H9 (cell line): ENCODE results near the gene SHISA8. TPM values are rescaled to one million over a fixed set of nuclear protein-coding genes. Genes with fewer than 3 reads are reported as not detected.

ENCODE experiments used
- DNase-seq: peaks from one replicate; pipeline ENCODE4 v3.0.0-alpha.2; 2017
- H2AFZ ChIP-seq: one replicate; pipeline ENCODE4 v1.6.1; 2013; ENCODE audit warnings: mild to moderate bottlenecking, low read length, control low read depth, moderate library complexity
- H2AK5ac ChIP-seq: 2 replicates; pipeline ENCODE4 v1.6.1; 2013; ENCODE audit warnings: low read length, control low read depth, mixed read lengths; ENCODE audit not compliant: insufficient read length
- H2BK120ac ChIP-seq: one replicate; pipeline ENCODE4 v1.6.1; 2013; ENCODE audit warnings: low read depth, mild to moderate bottlenecking, low read length, control low read depth, inconsistent platforms; ENCODE audit not compliant: poor library complexity, severe bottlenecking
- H2BK12ac ChIP-seq: 2 replicates; pipeline ENCODE4 v1.6.1; 2013; ENCODE audit warnings: low read length, control low read depth, mixed read lengths, low read depth; ENCODE audit not compliant: insufficient read length
- H2BK15ac ChIP-seq: 2 replicates; pipeline ENCODE4 v1.6.1; 2013; ENCODE audit warnings: low read depth, low read length, control low read depth
- H2BK20ac ChIP-seq: one replicate; pipeline ENCODE4 v1.6.1; 2013; ENCODE audit warnings: low read depth, mild to moderate bottlenecking, low read length, control low read depth, inconsistent platforms; ENCODE audit not compliant: poor library complexity, severe bottlenecking
- H2BK5ac ChIP-seq: 2 replicates; pipeline ENCODE4 v1.6.1; 2013; ENCODE audit warnings: low read length, control low read depth, mixed read lengths; ENCODE audit not compliant: insufficient read length
- H3K14ac ChIP-seq: 2 replicates; pipeline ENCODE4 v1.6.1; 2013; ENCODE audit warnings: low read length, control low read depth; ENCODE audit not compliant: insufficient read depth
- H3K18ac ChIP-seq: 2 replicates; pipeline ENCODE4 v1.6.1; 2013; ENCODE audit warnings: low read depth, mild to moderate bottlenecking, mixed read lengths, low read length, control low read depth; ENCODE audit not compliant: insufficient read length
- H3K23ac ChIP-seq: 2 replicates; pipeline ENCODE4 v1.6.1; 2013; ENCODE audit warnings: low read length, control low read depth, mixed read lengths, low read depth; ENCODE audit not compliant: insufficient read length
- H3K23me2 ChIP-seq: 2 replicates; pipeline ENCODE4 v1.6.1; 2013; ENCODE audit warnings: low read depth, mild to moderate bottlenecking, mixed read lengths, low read length, control low read depth; ENCODE audit not compliant: insufficient read length, poor library complexity, severe bottlenecking
- H3K27ac ChIP-seq: 2 replicates; pipeline ENCODE4 v1.5.1; 2013; ENCODE audit warnings: low read length, control low read depth, mixed read lengths, low read depth; ENCODE audit not compliant: insufficient read length
- H3K27me3 ChIP-seq: 2 replicates; pipeline ENCODE4 v1.6.1; 2013; ENCODE audit warnings: low read length, control low read depth, inconsistent platforms; ENCODE audit not compliant: insufficient read depth
- H3K4ac ChIP-seq: 2 replicates; pipeline ENCODE4 v1.6.1; 2013; ENCODE audit warnings: low read depth, mild to moderate bottlenecking, control low read depth, inconsistent platforms, low read length, moderate library complexity
- H3K4me1 ChIP-seq: 2 replicates; pipeline ENCODE4 v1.6.1; 2013; ENCODE audit warnings: low read length, control low read depth, inconsistent platforms; ENCODE audit not compliant: insufficient read depth
- H3K4me2 ChIP-seq: 2 replicates; pipeline ENCODE4 v1.6.1; 2013; ENCODE audit warnings: low read length, control low read depth, mixed read lengths; ENCODE audit not compliant: insufficient read length, insufficient read depth
- H3K56ac ChIP-seq: 2 replicates; pipeline ENCODE4 v1.6.1; 2013; ENCODE audit warnings: low read depth, mild to moderate bottlenecking, mixed read lengths, low read length, control low read depth; ENCODE audit not compliant: insufficient read length
- H3K79me1 ChIP-seq: 2 replicates; pipeline ENCODE4 v1.6.1; 2013; ENCODE audit warnings: low read depth, mild to moderate bottlenecking, moderate library complexity, low read length, control low read depth, inconsistent platforms; ENCODE audit not compliant: insufficient read depth, poor library complexity, severe bottlenecking
- H3K79me2 ChIP-seq: 2 replicates; pipeline ENCODE4 v1.6.1; 2013; ENCODE audit warnings: low read length, control low read depth, inconsistent platforms; ENCODE audit not compliant: insufficient read depth
- H3K9ac ChIP-seq: 2 replicates; pipeline ENCODE4 v1.6.1; 2013; ENCODE audit warnings: low read length, control low read depth, mixed read lengths; ENCODE audit not compliant: insufficient read length; ENCODE audit errors: extremely low read depth
- H3K9me3 ChIP-seq: one replicate; pipeline ENCODE4 v1.6.1; 2013; ENCODE audit warnings: low read depth, low read length, inconsistent platforms; ENCODE audit not compliant: control insufficient read depth
- H3T11ph ChIP-seq: one replicate; pipeline ENCODE4 v1.6.1; 2013; ENCODE audit warnings: mild to moderate bottlenecking, low read length, control low read depth, inconsistent platforms
- H4K20me1 ChIP-seq: one replicate; pipeline ENCODE4 v1.6.1; 2013; ENCODE audit not compliant: control insufficient read depth, insufficient read length, insufficient read depth
- H4K5ac ChIP-seq: 2 replicates; pipeline ENCODE4 v1.6.1; 2013; ENCODE audit warnings: low read depth, mild to moderate bottlenecking, mixed read lengths, low read length, control low read depth; ENCODE audit not compliant: insufficient read length
- H4K8ac ChIP-seq: replicated peaks from 2 replicates; pipeline ENCODE4 v1.6.1; 2013; ENCODE audit warnings: low read length, control low read depth, mixed read lengths, low read depth; ENCODE audit not compliant: insufficient read length
- H4K91ac ChIP-seq: 2 replicates; pipeline ENCODE4 v1.6.1; 2013; ENCODE audit warnings: low read depth, mild to moderate bottlenecking, moderate library complexity, mixed read lengths, low read length, control low read depth; ENCODE audit not compliant: insufficient read length
- H3K27ac Mint-ChIP-seq, 3 experiments: 2 replicates in 2 of 3; 3 replicates in 1 of 3; pipeline ENCODE4 v1.8.0; 2020 to 2021; ENCODE audit warnings: mixed read lengths in 3 of 3, mild to moderate bottlenecking in 1 of 3, moderate library complexity in 1 of 3
- H3K27me3 Mint-ChIP-seq: 2 replicates; pipeline ENCODE4 v1.8.0; 2021; ENCODE audit warnings: low read depth, mild to moderate bottlenecking, moderate library complexity, mixed read lengths
- H3K36me3 Mint-ChIP-seq, 3 experiments: 2 replicates in 2 of 3; 3 replicates in 1 of 3; pipeline ENCODE4 v1.8.0; 2020 to 2021; ENCODE audit warnings: low read depth in 3 of 3, mixed read lengths in 3 of 3; ENCODE audit not compliant: insufficient read depth in 1 of 3
- H3K4me1 Mint-ChIP-seq, 2 experiments: 2 replicates each; pipeline ENCODE4 v1.8.0; 2020; ENCODE audit warnings: mixed read lengths in 2 of 2
- H3K4me3 Mint-ChIP-seq, 2 experiments: 2 replicates in 1 of 2; 3 replicates in 1 of 2; pipeline ENCODE4 v1.8.0; 2020 to 2021; ENCODE audit warnings: mild to moderate bottlenecking in 2 of 2, mixed read lengths in 2 of 2, moderate library complexity in 1 of 2
- H3K9me3 Mint-ChIP-seq, 2 experiments: 2 replicates in 1 of 2; 3 replicates in 1 of 2; pipeline ENCODE4 v1.8.0; 2020; ENCODE audit warnings: mild to moderate bottlenecking in 2 of 2, mixed read lengths in 2 of 2, moderate library complexity in 1 of 2
- CTCF ChIP-seq: fragments of 200-600 bp; sonication (generic); conservative IDR thresholded peaks from 3 replicates; pipeline ENCODE4 v1.8.0; 2021; ENCODE audit warnings: antibody characterized with exemption, mild to moderate bottlenecking
- WGBS: extraction: QIAGEN DNeasy Blood & Tissue Kit; methylation state at CpG from one replicate; pipeline ENCODE4 v1.1.7; 2013; ENCODE audit warnings: missing lambda C conversion rate, low lambda C conversion rate, mixed read lengths; ENCODE audit not compliant: insufficient read length; ENCODE audit errors: extremely low coverage; 5-methylcytosine and 5-hydroxymethylcytosine counted together
- total RNA-seq: library from RNA; stranded (reverse); gene quantifications from 2 replicates; pipeline ENCODE4 v1.2.1, GENCODE V29; 2021

SHISA8 gene
- total RNA-seq, 1 experiment from 2014 or later = 1.4 TPM

DNA sequence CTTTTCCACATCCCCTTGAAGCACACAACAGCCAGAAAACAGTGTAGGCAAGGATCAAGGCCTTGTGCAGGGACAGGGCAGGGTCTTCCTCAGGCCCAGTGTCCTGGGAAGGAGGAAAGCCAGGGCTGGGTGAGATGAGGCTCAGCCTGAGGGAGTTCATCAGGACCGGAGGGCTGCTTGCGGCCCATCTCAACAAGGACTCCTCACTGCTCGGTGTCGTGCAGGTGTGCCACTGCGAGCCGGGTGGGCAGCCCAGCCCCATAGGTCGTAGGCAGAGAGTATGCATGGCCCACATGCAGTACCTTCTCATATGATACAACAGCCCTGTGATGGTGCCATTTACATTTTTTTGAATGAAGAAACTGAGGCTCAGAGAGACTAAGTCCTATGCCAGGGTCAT, 12.9 kb downstream of the SHISA8 start:
- Mint-ChIP-seq H3K36me3 (peaks cover 35 to 80% (median 70%) of the 10 kb centered on the region in 3 experiments; a peak in 6 of 7 replicates), H3K27ac (0 out of 7 replicates have a peak overlapping the region, but pooled peaks of 1 of the 3 experiments have one; percentile 62), H3K9me3 (no peaks in the 10 kb centered on the region), H3K4me1 (peaks cover 0 to 1% of the 10 kb centered on the region in 2 experiments; a peak in 1 of 4 replicates), H3K27me3 (no peaks in the 10 kb centered on the region; the same call in 1 of the 2 replicates), H3K4me3 (no peak overlapping the region)
- H2BK12ac ChIP-seq = no peak overlapping the region
- no peak overlapping the region for H4K5ac ChIP-seq
- WGBS = no CpG with 5 or more reads among the region's 7 CpGs
- no peaks in the 10 kb centered on the region for H3K79me2 ChIP-seq
- H3K4ac ChIP-seq = no peak overlapping the region
- H3K9ac ChIP-seq = no peak overlapping the region
- peak; percentile 22 for DNase-seq
- H3K27me3 ChIP-seq = no peaks in the 10 kb centered on the region
- H2AK5ac ChIP-seq = no peak overlapping the region
- no peaks in the 10 kb centered on the region for H3K23me2 ChIP-seq
- H3K18ac ChIP-seq = no peak overlapping the region
- no peak overlapping the region for H3K14ac ChIP-seq
- H2BK20ac ChIP-seq = no peak overlapping the region
- no peak overlapping the region for H2BK120ac ChIP-seq
- no peak overlapping the region for H3K56ac ChIP-seq
- no peaks in the 10 kb centered on the region for H4K20me1 ChIP-seq
- no peak overlapping the region for H3K4me2 ChIP-seq
- H3K27ac ChIP-seq = no peak overlapping the region
- H3K23ac ChIP-seq = no peak overlapping the region
- TF ChIP-seq CTCF = no peak
- no peak overlapping the region for H2BK5ac ChIP-seq
- H4K8ac ChIP-seq = no peak overlapping the region
- no peaks in the 10 kb centered on the region for H3K9me3 ChIP-seq
- H3K79me1 ChIP-seq = no peaks in the 10 kb centered on the region
- no peak overlapping the region for H4K91ac ChIP-seq
- no peak overlapping the region for H3T11ph ChIP-seq
- H2AFZ ChIP-seq = no peak overlapping the region
- no peaks in the 10 kb centered on the region for H3K4me1 ChIP-seq
- H2BK15ac ChIP-seq = no peak overlapping the region
